Neuronal stem cell (in vitro differentiated cells): Measurements from ENCODE around the gene IGF2R.
A peak's percentile ranks its signal among the peaks of the same experiment; 100 is the strongest.

Experiments
- DNase-seq: peaks from one replicate; pipeline ENCODE4 v3.0.0-alpha.2; 2013; ENCODE audit warnings: low spot score
- H2AFZ ChIP-seq: one replicate; pipeline ENCODE4 v1.6.1; 2013; ENCODE audit warnings: mild to moderate bottlenecking, low read length, inconsistent platforms
- H2AK5ac ChIP-seq: 2 replicates; pipeline ENCODE4 v1.6.1; 2013; ENCODE audit warnings: low read depth, mild to moderate bottlenecking, inconsistent platforms, low read length, moderate library complexity, mixed read lengths
- H2BK120ac ChIP-seq: 2 replicates; pipeline ENCODE4 v1.6.1; 2013; ENCODE audit warnings: low read depth, mild to moderate bottlenecking, inconsistent platforms, low read length, moderate library complexity, mixed read lengths
- H2BK12ac ChIP-seq: one replicate; pipeline ENCODE4 v1.6.1; 2013; ENCODE audit warnings: low read length, inconsistent platforms
- H2BK15ac ChIP-seq: 2 replicates; pipeline ENCODE4 v1.6.1; 2013; ENCODE audit warnings: mild to moderate bottlenecking, low read length, inconsistent platforms, mixed read lengths
- H2BK5ac ChIP-seq: one replicate; pipeline ENCODE4 v1.6.1; 2013; ENCODE audit warnings: inconsistent platforms, mild to moderate bottlenecking, low read length, moderate library complexity
- H3K14ac ChIP-seq: one replicate; pipeline ENCODE4 v1.6.1; 2013; ENCODE audit warnings: low read length, inconsistent platforms
- H3K18ac ChIP-seq: 2 replicates; pipeline ENCODE4 v1.6.1; 2013; ENCODE audit warnings: low read length, inconsistent platforms
- H3K23ac ChIP-seq: 2 replicates; pipeline ENCODE4 v1.6.1; 2013; ENCODE audit warnings: low read depth, mild to moderate bottlenecking, mixed read lengths, low read length, inconsistent platforms; ENCODE audit not compliant: poor library complexity
- H3K27ac ChIP-seq: replicated peaks from 3 replicates; pipeline ENCODE4 v1.5.1; 2013; ENCODE audit warnings: low read length, inconsistent platforms
- H3K27me3 ChIP-seq, 3 experiments: 2 replicates each; pipeline ENCODE4 v1.6.1; 2013; ENCODE audit warnings: low read length in 3 of 3, mild to moderate bottlenecking in 2 of 3, inconsistent platforms in 1 of 3, low read depth in 1 of 3, mixed read lengths in 1 of 3, moderate library complexity in 1 of 3; ENCODE audit not compliant: control insufficient read depth in 3 of 3, insufficient read depth in 3 of 3
- H3K36me3 ChIP-seq, 2 donors: replicated peaks in 1 of 2; 2 replicates each; pipeline ENCODE4 v1.6.1; 2013; ENCODE audit warnings: low read length in 2 of 2; ENCODE audit not compliant: control insufficient read depth in 2 of 2, insufficient read depth in 2 of 2
- H3K4ac ChIP-seq: 2 replicates; pipeline ENCODE4 v1.6.1; 2013; ENCODE audit warnings: inconsistent platforms, mild to moderate bottlenecking, low read length, moderate library complexity
- H3K4me1 ChIP-seq, 2 donors: 1 replicate in 1 of 2; 2 replicates in 1 of 2; pipeline ENCODE4 v1.6.1; 2013; ENCODE audit warnings: low read length in 2 of 2, low read depth in 1 of 2; ENCODE audit not compliant: control insufficient read depth in 2 of 2, insufficient read depth in 1 of 2
- H3K4me2 ChIP-seq: one replicate; pipeline ENCODE4 v1.6.1; 2013; ENCODE audit warnings: mild to moderate bottlenecking, low read length, inconsistent platforms; ENCODE audit not compliant: insufficient read depth, poor library complexity, severe bottlenecking
- H3K4me3 ChIP-seq, 2 donors: 2 replicates each; pipeline ENCODE4 v1.5.1; 2013; ENCODE audit warnings: low read length in 2 of 2, mild to moderate bottlenecking in 2 of 2, inconsistent platforms in 1 of 2, moderate library complexity in 1 of 2
- H3K79me1 ChIP-seq: one replicate; pipeline ENCODE4 v1.6.1; 2013; ENCODE audit warnings: low read depth, mild to moderate bottlenecking, inconsistent platforms, low read length, moderate library complexity
- H3K9ac ChIP-seq: one replicate; pipeline ENCODE4 v1.6.1; 2013; ENCODE audit warnings: mild to moderate bottlenecking, low read depth, low read length, inconsistent platforms; ENCODE audit not compliant: poor library complexity
- H3K9me3 ChIP-seq, 2 donors: replicated peaks in 1 of 2; 2 replicates each; pipeline versions ENCODE3 to v1.6.1; 2013; ENCODE audit warnings: low read length in 2 of 2, mild to moderate bottlenecking in 2 of 2, inconsistent platforms in 1 of 2, low read depth in 1 of 2, mixed read lengths in 1 of 2, moderate library complexity in 1 of 2; ENCODE audit not compliant: control insufficient read depth in 2 of 2, insufficient read depth in 1 of 2
- H4K8ac ChIP-seq: one replicate; pipeline ENCODE4 v1.6.1; 2013; ENCODE audit warnings: low read depth, mild to moderate bottlenecking, inconsistent platforms, low read length, moderate library complexity
- H4K91ac ChIP-seq: one replicate; pipeline ENCODE4 v1.6.1; 2013; ENCODE audit warnings: low read length, low read depth, mild to moderate bottlenecking, inconsistent platforms; ENCODE audit not compliant: poor library complexity
- WGBS, 2 donors: extraction: QIAGEN DNeasy Blood & Tissue Kit; methylation state at CpG; one replicate each; pipeline ENCODE4 v1.1.7; 2013; ENCODE audit warnings: missing lambda C conversion rate in 2 of 2, mixed read lengths in 1 of 2; ENCODE audit not compliant: insufficient read length in 2 of 2, insufficient replicate concordance in 1 of 2; ENCODE audit errors: extremely low coverage in 2 of 2; 5-methylcytosine and 5-hydroxymethylcytosine counted together

IGF2R gene

DNA sequence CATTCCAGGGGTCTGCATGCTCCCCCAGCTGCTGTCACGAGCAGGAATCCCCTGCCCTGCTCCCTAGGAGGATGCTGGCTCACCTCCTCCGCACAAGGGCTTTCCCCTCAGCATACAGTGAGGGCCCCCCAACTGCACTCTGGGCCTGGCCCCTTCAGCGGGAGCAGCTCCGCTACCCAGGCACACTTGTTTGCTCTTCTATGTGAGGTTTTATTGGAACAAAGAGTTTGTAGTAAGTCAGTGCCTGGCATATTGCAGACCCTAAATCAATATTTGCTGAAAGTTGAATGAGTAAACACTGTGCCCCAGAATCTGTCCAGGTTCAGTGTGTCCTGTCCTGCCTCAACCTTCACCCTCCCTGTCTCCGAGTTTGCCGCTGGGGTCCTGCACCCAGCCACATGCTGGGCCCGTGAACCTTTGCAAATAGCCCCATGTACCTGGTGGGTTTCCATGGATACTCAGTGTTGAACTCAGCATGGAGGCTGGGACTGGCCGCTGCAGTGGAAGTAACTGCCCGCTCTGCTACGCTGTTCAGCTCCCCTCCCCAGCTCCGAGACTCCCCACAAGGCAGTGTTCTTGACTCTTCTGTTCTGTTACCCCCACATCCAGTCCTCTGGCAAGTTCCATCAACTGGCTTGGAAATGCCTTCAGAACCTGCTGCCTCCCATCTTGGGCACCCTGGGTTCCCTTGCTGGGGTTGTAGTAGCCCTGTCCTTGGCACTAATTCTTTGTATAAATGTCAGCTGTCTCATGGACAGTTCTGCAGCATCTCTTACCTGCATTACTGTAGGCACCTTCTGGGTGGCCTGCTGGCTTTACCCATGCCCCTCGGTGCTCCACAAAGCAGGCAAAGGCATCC lies 168.5 kb downstream of the IGF2R start:
- Histone ChIP-seq H3K4me2 (no peak overlapping the region), H2BK12ac (no peak overlapping the region), H2BK15ac (no peak overlapping the region), H2AFZ (no peak overlapping the region), H4K8ac (no peak overlapping the region), H3K4me3 (peak overlapping the region in 1 of 2 donors; percentile 35), H3K18ac (no peak overlapping the region), H3K27ac (no peak overlapping the region), H3K27me3 (no peaks in the 10 kb centered on the region), H3K4ac (no peak overlapping the region), H3K9ac (no peak overlapping the region), H3K14ac (no peak overlapping the region), H3K23ac (no peak overlapping the region), H3K36me3 (no peaks in the 10 kb centered on the region), H3K79me1 (no peaks in the 10 kb centered on the region), H4K91ac (no peak overlapping the region), H2AK5ac (no peak overlapping the region), H2BK5ac (no peak overlapping the region), H2BK120ac (no peak overlapping the region), H3K4me1 (peaks cover 2 to 6% of the 10 kb centered on the region in 2 donors), H3K9me3 (no peaks in the 10 kb centered on the region)
- no peak for DNase-seq
- no CpG with 5 or more reads among the region's 12 CpGs for WGBS, 2 donors

DNA sequence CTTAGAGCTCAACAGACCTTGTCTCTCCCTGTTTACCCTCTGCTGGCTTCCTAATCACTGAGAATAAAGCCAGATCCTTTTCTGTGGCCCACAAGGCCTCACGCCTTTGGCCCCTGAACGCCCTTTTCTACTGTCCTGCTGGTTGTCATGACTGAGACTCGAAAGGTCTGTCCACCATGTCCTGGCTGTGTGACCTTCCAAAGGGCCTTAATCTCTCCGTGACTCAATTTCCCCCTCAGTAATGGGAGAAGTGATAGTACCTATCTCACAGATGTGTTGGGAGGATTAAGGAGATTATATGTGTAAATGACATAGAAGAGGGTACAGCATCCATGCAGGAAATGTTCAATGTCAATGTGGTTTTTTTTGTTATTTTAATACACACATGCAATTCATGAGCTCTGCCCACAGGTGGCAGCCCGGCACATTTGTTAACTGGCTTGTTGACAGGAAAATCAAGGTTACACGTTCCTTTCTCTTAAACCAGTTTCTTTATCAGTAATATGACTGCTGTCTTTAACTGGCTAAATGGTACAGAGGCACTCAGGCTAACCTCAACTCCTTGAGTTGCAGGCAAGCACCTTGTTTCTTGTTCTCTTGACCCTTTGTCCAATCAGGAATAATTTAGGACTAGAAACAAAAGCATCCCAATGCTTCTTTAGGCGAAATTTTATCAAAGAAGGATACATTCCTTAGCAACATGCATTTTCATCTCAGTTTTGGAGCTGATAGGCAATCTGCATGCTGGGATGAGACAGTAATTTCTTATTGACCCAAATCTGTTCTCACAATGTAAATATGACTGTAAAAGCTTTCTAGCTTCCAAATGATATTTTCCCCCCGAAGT lies 169.3 kb downstream of the IGF2R start:
- Histone ChIP-seq H3K79me1 (no peaks in the 10 kb centered on the region), H4K91ac (no peak overlapping the region), H2BK5ac (no peak overlapping the region), H3K18ac (no peak overlapping the region), H3K14ac (no peak overlapping the region), H3K9ac (no peak overlapping the region), H2AFZ (peak overlapping the region; percentile 50), H4K8ac (no peak overlapping the region), H2AK5ac (no peak overlapping the region), H3K36me3 (no peaks in the 10 kb centered on the region), H3K4ac (no peak overlapping the region), H3K4me2 (no peak overlapping the region), H3K9me3 (no peaks in the 10 kb centered on the region), H3K4me3 (no peak overlapping the region), H2BK15ac (no peak overlapping the region), H3K23ac (no peak overlapping the region), H3K4me1 (peaks cover 0 to 6% of the 10 kb centered on the region in 2 donors), H2BK120ac (no peak overlapping the region), H3K27ac (no peak overlapping the region), H3K27me3 (no peaks in the 10 kb centered on the region), H2BK12ac (no peak overlapping the region)
- DNase-seq = peak; percentile 31
- WGBS, 2 donors = no CpG with 5 or more reads among the region's 8 CpGs

DNA sequence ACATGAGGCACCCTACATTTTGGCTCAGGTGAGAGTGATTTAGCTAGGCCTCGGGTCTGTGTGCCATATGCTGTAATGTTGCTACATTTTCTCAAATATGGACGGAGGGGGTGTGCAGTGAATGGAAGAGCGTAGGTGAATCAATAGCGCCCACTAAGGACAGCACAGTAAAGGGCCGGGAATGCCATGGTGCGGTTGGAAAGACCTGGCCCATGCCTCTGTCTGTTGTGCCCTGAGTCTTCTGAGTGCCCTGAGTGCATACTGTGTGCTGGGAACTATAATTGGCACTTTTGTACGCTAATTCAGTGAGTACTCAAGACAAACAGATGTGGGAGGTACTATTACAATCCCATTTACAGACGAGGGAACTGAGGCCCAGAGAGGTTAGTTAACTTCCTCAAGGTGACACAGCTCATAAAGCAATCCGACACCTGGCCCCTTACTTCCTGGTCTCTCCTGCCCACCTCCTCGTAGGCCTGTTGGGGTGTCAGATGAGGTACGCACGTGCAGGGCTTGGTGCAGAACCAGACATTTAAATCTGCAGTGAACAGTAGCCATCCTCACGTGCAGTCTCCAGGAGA lies 170.0 kb downstream of the IGF2R start:
- no peak overlapping the region for H3K4me2 ChIP-seq
- DNase-seq = no peak
- no peaks in the 10 kb centered on the region for H3K79me1 ChIP-seq
- H3K23ac ChIP-seq = no peak overlapping the region
- no peak overlapping the region for H3K4me3 ChIP-seq
- H3K14ac ChIP-seq = no peak overlapping the region
- H3K9me3 ChIP-seq = no peaks in the 10 kb centered on the region
- no CpG with 5 or more reads among the region's 13 CpGs for WGBS, 2 donors
- no peaks in the 10 kb centered on the region for H3K27me3 ChIP-seq
- H2AK5ac ChIP-seq = no peak overlapping the region
- no peak overlapping the region for H4K8ac ChIP-seq
- H2BK12ac ChIP-seq = no peak overlapping the region
- H4K91ac ChIP-seq = no peak overlapping the region
- H3K4me1 ChIP-seq = peaks cover 0 to 6% of the 10 kb centered on the region in 2 donors
- H2BK5ac ChIP-seq = no peak overlapping the region
- H2BK120ac ChIP-seq = no peak overlapping the region
- no peak overlapping the region for H3K27ac ChIP-seq
- H3K36me3 ChIP-seq = no peaks in the 10 kb centered on the region
- H2BK15ac ChIP-seq = no peak overlapping the region
- no peak overlapping the region for H2AFZ ChIP-seq
- H3K4ac ChIP-seq = no peak overlapping the region
- no peak overlapping the region for H3K18ac ChIP-seq
- no peak overlapping the region for H3K9ac ChIP-seq

DNA sequence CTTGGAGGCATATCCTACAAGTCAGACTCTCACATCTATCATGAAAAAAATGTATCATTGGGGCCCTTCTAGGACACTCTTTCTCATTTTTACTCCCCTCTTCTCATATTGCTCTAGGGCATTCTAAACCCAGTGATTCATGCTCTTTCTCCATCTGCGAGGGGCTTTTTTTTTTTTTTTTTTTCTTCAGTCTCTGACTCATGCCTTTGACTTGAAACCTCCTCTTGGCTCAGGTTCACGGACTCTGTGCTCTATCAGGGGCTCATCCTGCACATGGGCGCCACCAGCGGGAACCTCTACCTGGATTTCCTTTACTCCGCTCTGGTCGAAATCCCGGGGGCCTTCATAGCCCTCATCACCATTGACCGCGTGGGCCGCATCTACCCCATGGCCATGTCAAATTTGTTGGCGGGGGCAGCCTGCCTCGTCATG lies 170.6 kb downstream of the IGF2R start:
- Histone ChIP-seq H2BK15ac (no peak overlapping the region), H3K18ac (no peak overlapping the region), H3K14ac (no peak overlapping the region), H3K4me2 (no peak overlapping the region), H3K4ac (no peak overlapping the region), H4K91ac (no peak overlapping the region), H3K4me1 (peaks cover 0 to 6% of the 10 kb centered on the region in 2 donors), H3K9ac (no peak overlapping the region), H2BK12ac (no peak overlapping the region), H3K27ac (no peak overlapping the region), H3K79me1 (no peaks in the 10 kb centered on the region), H2BK120ac (no peak overlapping the region), H3K23ac (no peak overlapping the region), H3K4me3 (no peak overlapping the region), H4K8ac (no peak overlapping the region), H3K36me3 (no peaks in the 10 kb centered on the region), H2BK5ac (no peak overlapping the region), H3K9me3 (no peaks in the 10 kb centered on the region), H3K27me3 (no peaks in the 10 kb centered on the region), H2AK5ac (no peak overlapping the region), H2AFZ (no peak overlapping the region)
- no peak for DNase-seq
- no CpG with 5 or more reads among the region's 12 CpGs for WGBS, 2 donors
